LNCaP clone FGC (cell line): ENCODE data around the gene ITPR1.

Experiments used
- DNase-seq: peaks from one replicate; pipeline ENCODE4 v3.0.0-alpha.2; 2011; ENCODE audit warnings: low read depth
- H3K4me3 ChIP-seq: 2 replicates; pipeline ENCODE4 v1.5.1; 2011; ENCODE audit warnings: mild to moderate bottlenecking, low read depth, low read length, control low read depth
- TF ChIP-seq, protein P1 (sequence below): IDR thresholded peaks from 2 replicates; pipeline ENCODE4 v1.5.1; 2012; ENCODE audit warnings: mild to moderate bottlenecking; ENCODE audit not compliant: control insufficient read depth, insufficient read depth; ENCODE audit errors: extremely low read depth

ITPR1 gene

DNA sequence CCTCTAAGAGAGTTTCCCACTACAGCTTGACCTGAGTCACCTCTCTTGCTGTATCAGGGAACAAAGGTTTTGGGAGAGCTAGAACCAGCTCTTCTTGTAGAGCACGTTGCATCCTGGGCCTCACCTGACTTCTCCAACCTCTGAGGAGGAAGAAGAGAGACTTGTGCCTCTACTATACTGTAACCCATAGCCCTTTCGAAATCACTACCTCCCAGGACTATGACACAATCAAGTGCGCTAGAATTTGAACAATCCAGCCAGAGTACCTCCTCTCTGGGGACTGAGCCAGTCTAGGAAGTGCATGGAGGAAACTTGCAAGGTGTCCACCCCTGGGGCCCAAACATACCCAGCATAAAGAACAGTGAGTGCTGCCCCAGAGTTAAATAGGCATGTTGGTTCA is 293.3 kb downstream of the ITPR1 start:
- H3K4me3 ChIP-seq = no peak overlapping the region
- no peak for DNase-seq
- TF ChIP-seq, protein P1, sequence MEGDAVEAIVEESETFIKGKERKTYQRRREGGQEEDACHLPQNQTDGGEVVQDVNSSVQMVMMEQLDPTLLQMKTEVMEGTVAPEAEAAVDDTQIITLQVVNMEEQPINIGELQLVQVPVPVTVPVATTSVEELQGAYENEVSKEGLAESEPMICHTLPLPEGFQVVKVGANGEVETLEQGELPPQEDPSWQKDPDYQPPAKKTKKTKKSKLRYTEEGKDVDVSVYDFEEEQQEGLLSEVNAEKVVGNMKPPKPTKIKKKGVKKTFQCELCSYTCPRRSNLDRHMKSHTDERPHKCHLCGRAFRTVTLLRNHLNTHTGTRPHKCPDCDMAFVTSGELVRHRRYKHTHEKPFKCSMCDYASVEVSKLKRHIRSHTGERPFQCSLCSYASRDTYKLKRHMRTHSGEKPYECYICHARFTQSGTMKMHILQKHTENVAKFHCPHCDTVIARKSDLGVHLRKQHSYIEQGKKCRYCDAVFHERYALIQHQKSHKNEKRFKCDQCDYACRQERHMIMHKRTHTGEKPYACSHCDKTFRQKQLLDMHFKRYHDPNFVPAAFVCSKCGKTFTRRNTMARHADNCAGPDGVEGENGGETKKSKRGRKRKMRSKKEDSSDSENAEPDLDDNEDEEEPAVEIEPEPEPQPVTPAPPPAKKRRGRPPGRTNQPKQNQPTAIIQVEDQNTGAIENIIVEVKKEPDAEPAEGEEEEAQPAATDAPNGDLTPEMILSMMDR = no peak

DNA sequence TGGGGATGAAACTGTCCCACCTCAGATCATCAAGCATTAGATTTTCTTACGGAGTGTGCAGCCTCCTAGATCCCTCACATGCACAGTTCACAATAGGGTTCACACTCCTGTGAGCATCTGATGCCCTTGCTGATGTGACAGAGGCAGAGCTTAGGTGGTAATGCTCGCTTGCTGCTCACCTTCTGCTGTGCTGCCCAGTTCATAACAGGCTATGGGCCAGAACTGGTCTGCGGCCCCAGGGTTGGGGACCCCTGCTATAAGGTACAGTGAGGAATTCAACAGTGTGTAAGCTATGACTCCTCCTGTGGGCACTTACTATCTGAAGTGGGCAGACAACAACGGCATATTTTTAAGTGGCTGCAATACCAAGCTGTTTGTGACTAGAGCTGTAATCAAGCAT is 298.2 kb downstream of the ITPR1 start:
- TF ChIP-seq, protein P1 = no peak
- no peak overlapping the region for H3K4me3 ChIP-seq
- no peak for DNase-seq

DNA sequence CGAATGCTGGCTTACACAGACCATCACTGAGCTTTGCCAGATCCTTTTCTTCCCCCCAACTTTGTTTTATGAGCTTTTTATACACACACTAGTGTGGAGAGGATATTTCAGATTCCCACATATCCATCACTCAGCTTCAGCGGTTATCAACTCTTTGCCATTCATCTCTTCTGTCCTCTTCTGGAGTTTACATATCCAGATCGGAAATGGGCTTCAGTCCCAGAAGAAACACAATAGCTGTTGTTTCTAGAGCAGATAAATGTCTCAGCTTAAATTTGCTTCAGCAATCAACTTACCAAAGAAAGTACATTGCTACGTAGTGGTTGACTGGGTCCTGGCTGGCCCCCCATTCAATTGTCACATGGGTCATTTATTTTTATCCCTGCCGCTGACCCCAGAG is 300.2 kb downstream of the ITPR1 start:
- no peak for DNase-seq
- H3K4me3 ChIP-seq = no peak overlapping the region
- TF ChIP-seq, protein P1 = no peak

DNA sequence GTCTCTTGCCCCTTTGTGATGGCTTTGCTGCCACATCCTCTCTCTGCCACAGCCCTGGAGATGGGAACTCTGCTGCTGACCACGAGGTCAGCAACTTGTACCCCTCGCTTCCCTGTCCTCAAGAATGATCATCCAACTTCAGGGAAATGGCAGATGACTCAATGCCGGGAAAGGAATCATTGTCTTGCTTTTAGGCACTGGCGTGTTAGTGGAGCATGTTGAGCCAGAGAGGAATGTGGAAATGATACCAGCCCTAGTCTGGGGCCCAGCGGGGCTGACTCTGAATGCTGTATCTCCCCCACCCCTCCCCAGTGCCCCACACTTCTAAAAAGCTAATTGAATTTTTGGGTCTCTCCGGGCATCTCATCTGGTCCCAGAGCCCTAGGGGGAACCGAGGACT is 301.2 kb downstream of the ITPR1 start:
- DNase-seq = no peak
- TF ChIP-seq, protein P1 = no peak
- H3K4me3 ChIP-seq = no peak overlapping the region

DNA sequence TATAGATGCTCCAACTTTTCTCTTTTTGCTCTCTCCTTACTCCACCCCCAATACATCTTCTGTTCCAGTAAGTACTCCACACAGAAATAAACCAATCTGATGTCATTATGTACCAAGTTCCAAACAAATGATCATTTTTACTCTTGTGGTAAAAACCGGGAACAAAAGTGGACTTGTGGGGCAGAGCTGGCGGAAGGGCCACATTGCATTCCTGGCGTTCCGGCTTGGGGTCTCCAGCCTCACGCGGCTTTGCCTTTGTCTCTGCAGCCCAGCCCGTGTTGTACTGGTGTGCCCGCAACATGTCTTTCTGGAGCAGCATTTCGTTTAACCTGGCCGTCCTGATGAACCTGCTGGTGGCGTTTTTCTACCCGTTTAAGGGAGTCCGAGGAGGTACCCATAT is 301.6 kb downstream of the ITPR1 start:
- TF ChIP-seq, protein P1 = no peak
- DNase-seq = no peak
- H3K4me3 ChIP-seq = no peak overlapping the region

DNA sequence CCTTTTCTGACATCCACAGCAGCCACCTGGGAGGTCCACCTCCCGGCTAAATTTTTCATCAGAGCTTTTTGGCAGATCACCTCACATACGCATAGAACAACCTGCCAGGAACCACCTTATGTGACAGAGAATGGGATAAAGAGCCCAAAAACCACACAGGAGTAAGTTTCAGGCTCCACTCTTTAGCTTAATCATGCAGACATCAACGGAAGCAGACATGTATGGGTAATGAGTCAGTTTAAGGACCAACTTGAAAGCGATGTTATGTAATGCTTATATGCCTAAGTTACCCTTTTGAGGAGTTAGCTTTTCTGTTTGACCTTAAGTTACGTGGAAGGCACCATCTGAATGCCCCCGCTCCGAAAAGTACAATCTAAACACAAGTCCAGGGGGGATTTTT is 302.8 kb downstream of the ITPR1 start:
- no peak for DNase-seq
- H3K4me3 ChIP-seq = no peak overlapping the region
- TF ChIP-seq, protein P1 = no peak

DNA sequence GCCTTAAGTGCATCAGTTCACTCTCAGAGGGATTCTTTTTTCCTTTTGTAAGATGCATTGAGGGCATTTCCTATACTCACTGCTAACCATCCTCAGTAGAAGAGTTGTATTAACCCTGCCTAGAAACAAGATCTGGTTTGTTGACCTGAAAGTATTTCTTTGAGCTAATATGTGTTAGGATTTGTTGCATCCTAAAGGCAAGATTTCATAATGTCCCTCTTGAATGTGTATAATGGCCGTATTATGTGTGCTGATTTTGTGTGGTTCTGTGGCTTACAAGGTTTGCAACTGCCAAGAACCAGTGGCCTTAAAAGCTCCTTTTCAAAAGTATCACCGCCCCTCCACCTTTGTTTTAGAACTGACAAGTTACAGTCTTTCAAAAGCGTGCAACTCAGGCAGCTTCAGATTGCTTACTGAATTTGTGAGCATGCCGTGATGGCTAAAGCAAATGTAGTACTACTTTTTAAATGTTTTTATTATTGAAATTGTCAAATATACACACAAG is 304.1 kb downstream of the ITPR1 start:
- TF ChIP-seq, protein P1 = no peak
- no peak overlapping the region for H3K4me3 ChIP-seq
- DNase-seq = no peak
